Activated CD8-positive, alpha-beta T cell treated with anti-CD3 and anti-CD28 coated beads for 36 hours (primary cell): ENCODE data around the gene DAPK1. TPM values are rescaled to one million over a fixed set of nuclear protein-coding genes. Genes with fewer than 3 reads are reported as not detected.

Experiments
- ATAC-seq: fragments of 200-7000 bp; cut with Tn5 transposase; one replicate; pipeline ENCODE4 v1.10.0; 2021; ENCODE audit warnings: mild to moderate bottlenecking, moderate library complexity
- CTCF ChIA-PET: fragments of 350-600 bp; sonication (Branson Sonifier 250); formaldehyde crosslinking; loops from one replicate; lab custom pipeline; 2021; ENCODE audit warnings: antibody characterized with exemption; lab: Charles Lee
- POLR2A ChIA-PET: fragments of 350-600 bp; sonication (Branson Sonifier 250); formaldehyde crosslinking; loops from one replicate; lab custom pipeline; 2021; ENCODE audit warnings: antibody characterized with exemption; lab: Charles Lee
- DNase-seq: peaks from one replicate; pipeline ENCODE4 v3.0.0-alpha.2; 2020
- H3K27ac Mint-ChIP-seq: one replicate; pipeline ENCODE4 v1.8.0; 2021; ENCODE audit warnings: mild to moderate bottlenecking, mixed read lengths
- H3K27me3 Mint-ChIP-seq: one replicate; pipeline ENCODE4 v1.8.0; 2021; ENCODE audit warnings: mixed read lengths
- H3K36me3 Mint-ChIP-seq: one replicate; pipeline ENCODE4 v1.8.0; 2021; ENCODE audit warnings: low read depth, mixed read lengths
- H3K4me1 Mint-ChIP-seq: one replicate; pipeline ENCODE4 v1.8.0; 2021; ENCODE audit warnings: low read depth, mixed read lengths
- H3K4me3 Mint-ChIP-seq: one replicate; pipeline ENCODE4 v1.8.0; 2021; ENCODE audit warnings: mild to moderate bottlenecking, moderate library complexity, mixed read lengths
- H3K9me3 Mint-ChIP-seq: one replicate; pipeline ENCODE4 v1.8.0; 2021; ENCODE audit warnings: mixed read lengths
- intact Hi-C: fragments of 100-400 bp; cut with micrococcal nuclease; formaldehyde crosslinking; loops from one replicate; pipeline ENCODE4 v1.10.0; 2022
- total RNA-seq, 2 experiments: library from RNA; stranded (reverse); gene quantifications; one replicate each; pipeline ENCODE4 v1.2.3, GENCODE V29; 2021
- TF ChIP-seq, protein P1 (sequence below): fragments of 200-600 bp; IDR thresholded peaks from one replicate; pipeline ENCODE4 v1.8.0; 2022; ENCODE audit warnings: antibody characterized with exemption, mild to moderate bottlenecking

DAPK1 gene
- total RNA-seq, 2 experiments from 2014 or later = 1.7 to 2.1 TPM

DNA sequence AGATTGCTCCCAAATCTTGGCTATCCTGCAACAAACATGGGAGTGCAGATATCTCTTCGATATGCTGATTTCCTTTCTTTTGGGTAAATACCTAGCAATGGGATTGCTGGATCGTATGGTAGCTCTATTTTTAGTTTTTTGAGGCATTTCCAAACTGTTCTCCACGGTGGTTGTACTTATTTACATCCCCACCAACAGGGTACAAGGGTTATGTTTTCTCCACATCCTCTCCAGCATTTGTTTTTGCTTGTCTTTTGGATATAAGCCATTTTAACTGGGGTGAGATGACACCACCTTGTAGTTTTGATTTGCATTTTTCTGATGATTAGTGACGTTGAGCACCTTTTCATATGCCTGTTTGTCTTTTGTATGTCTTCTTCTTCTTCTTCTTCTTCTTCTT lies 248.5 kb downstream of the DAPK1 start:
- H3K36me3 Mint-ChIP-seq = no peaks in the 10 kb centered on the region
- DNase-seq (no peak), ATAC-seq (no peak)
- no peaks in the 10 kb centered on the region for H3K4me1 Mint-ChIP-seq
- peaks cover 6% of the 10 kb centered on the region for H3K27me3 Mint-ChIP-seq
- no peak overlapping the region for H3K27ac Mint-ChIP-seq
- intact Hi-C loops = no loop called here
- POLR2A ChIA-PET = no interaction called here
- CTCF ChIA-PET = no interaction called here
- H3K4me3 Mint-ChIP-seq = no peak overlapping the region
- peaks cover 9% of the 10 kb centered on the region for H3K9me3 Mint-ChIP-seq
- TF ChIP-seq, protein P1, sequence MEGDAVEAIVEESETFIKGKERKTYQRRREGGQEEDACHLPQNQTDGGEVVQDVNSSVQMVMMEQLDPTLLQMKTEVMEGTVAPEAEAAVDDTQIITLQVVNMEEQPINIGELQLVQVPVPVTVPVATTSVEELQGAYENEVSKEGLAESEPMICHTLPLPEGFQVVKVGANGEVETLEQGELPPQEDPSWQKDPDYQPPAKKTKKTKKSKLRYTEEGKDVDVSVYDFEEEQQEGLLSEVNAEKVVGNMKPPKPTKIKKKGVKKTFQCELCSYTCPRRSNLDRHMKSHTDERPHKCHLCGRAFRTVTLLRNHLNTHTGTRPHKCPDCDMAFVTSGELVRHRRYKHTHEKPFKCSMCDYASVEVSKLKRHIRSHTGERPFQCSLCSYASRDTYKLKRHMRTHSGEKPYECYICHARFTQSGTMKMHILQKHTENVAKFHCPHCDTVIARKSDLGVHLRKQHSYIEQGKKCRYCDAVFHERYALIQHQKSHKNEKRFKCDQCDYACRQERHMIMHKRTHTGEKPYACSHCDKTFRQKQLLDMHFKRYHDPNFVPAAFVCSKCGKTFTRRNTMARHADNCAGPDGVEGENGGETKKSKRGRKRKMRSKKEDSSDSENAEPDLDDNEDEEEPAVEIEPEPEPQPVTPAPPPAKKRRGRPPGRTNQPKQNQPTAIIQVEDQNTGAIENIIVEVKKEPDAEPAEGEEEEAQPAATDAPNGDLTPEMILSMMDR = no peak

DNA sequence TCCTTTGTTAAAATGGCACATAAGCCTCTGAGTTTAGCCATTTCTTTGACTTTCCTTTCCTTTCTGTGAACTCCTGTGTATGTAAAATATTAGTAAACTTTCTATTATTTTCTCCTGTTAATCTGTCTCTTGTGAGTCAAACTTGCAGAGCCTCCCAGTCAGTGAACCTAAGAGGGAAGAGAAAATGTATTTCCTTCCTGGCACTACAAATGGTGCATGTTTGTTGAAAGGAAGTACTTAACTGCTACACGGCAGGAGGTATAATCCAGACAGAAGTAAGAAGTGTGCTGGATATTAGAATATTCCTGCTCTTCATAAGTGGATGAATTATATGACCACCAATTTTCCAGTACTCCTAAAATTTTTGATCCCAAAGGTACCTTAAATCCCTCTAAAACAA lies 251.2 kb downstream of the DAPK1 start:
- no peak for ATAC-seq
- H3K9me3 Mint-ChIP-seq = peaks cover 3% of the 10 kb centered on the region
- H3K4me3 Mint-ChIP-seq = no peak overlapping the region
- intact Hi-C loops = no loop called here
- peaks cover 10% of the 10 kb centered on the region for H3K27me3 Mint-ChIP-seq
- no peak overlapping the region for H3K27ac Mint-ChIP-seq
- POLR2A ChIA-PET = no interaction called here
- no peak for DNase-seq
- CTCF ChIA-PET = no interaction called here
- H3K4me1 Mint-ChIP-seq = no peaks in the 10 kb centered on the region
- no peaks in the 10 kb centered on the region for H3K36me3 Mint-ChIP-seq
- TF ChIP-seq, protein P1 = no peak

DNA sequence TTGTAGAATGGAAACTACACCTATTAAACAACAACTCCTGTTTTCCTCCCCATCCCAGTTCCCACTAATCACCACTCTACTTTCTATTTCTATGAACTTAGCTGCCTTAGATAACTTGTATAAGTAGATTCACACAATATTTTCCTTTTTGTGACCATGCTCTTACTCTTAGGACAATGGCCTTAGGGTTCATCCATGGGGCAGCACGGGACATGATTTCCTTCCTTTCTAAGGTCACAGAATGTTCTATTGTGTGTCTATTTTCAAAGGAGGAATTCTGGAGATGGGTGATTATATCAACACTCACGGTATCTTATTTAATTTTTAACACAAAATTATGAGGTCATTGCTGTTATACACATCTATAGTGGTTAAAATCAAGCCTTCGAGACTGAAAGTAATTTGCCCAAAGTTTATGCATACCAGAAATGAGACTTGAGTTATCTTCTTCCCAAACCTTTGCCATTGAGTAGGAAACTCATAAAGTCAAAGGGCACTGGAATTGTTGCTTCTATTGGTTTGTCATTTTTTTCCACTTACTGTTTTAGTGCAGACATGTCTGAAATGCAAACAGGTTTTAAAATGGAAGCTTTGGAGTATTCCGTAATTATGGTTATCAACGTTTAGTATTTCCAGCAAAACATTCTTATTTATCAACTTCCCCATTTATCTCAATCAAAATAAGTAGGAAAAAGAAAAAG lies 251.8 kb downstream of the DAPK1 start:
- Mint-ChIP-seq H3K27me3 (peaks cover 10% of the 10 kb centered on the region), H3K27ac (no peak overlapping the region), H3K36me3 (no peaks in the 10 kb centered on the region), H3K4me3 (no peak overlapping the region), H3K4me1 (no peaks in the 10 kb centered on the region), H3K9me3 (peaks cover 3% of the 10 kb centered on the region)
- ATAC-seq (no peak), DNase-seq (no peak)
- CTCF ChIA-PET = no interaction called here
- TF ChIP-seq, protein P1 = no peak
- intact Hi-C loops = no loop called here
- POLR2A ChIA-PET = no interaction called here

DNA sequence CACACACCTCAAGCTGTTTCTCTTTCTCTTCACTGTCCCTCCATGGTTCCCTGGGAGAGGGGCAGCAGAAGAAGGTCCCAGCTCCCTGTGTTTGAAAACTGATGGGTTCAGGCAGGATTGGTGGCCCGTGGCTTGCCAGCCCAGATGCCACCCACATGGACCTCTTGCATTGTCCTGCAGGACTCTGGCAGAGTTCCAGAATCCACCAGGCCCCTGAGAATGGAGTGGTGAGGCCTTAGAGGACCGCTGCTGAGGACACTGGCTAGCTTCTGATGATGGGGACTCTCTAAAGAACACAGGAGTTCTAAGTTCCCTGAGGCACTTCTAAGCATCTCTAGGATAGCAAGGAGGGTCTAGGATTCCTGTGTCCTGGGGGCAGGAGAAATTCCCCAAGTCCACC lies 253.1 kb downstream of the DAPK1 start:
- H3K36me3 Mint-ChIP-seq = no peaks in the 10 kb centered on the region
- no peak overlapping the region for H3K27ac Mint-ChIP-seq
- H3K4me1 Mint-ChIP-seq = no peaks in the 10 kb centered on the region
- POLR2A ChIA-PET = no interaction called here
- DNase-seq (no peak), ATAC-seq (no peak)
- CTCF ChIA-PET = no interaction called here
- peaks cover 10% of the 10 kb centered on the region for H3K27me3 Mint-ChIP-seq
- no peak overlapping the region for H3K4me3 Mint-ChIP-seq
- intact Hi-C loops = no loop called here
- H3K9me3 Mint-ChIP-seq = peaks cover 3% of the 10 kb centered on the region
- TF ChIP-seq, protein P1 = no peak

DNA sequence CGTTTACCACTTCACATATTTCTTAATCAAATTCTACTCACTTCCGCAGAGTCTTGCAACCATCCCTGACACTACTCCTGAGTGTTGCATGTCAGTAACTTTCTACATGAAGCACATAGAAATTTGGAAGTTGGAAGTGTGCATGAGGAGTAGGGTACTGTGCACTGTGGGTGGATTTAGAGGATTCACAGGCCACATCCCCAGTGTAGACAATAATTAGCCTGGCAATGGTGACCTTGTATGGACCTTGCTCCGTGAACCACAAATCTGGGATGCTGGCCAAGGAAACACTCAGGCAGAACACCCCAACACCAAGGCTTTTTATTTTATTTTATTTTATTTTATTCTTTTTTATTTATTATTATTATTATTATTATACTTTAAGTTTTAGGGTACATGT lies 253.8 kb downstream of the DAPK1 start:
- DNase-seq = no peak
- Mint-ChIP-seq H3K4me3 (no peak overlapping the region), H3K27ac (no peak overlapping the region), H3K9me3 (peaks cover 3% of the 10 kb centered on the region), H3K36me3 (no peaks in the 10 kb centered on the region), H3K4me1 (no peaks in the 10 kb centered on the region), H3K27me3 (peaks cover 10% of the 10 kb centered on the region)
- no peak for ATAC-seq
- CTCF ChIA-PET = no interaction called here
- intact Hi-C loops = no loop called here
- TF ChIP-seq, protein P1 = no peak
- POLR2A ChIA-PET = no interaction called here
